Muscle of back (tissue), 11 donors: Measurements from ENCODE around the gene ELP1. TPM values are rescaled to one million over a fixed set of nuclear protein-coding genes. Genes with fewer than 3 reads are reported as not detected.
A peak's percentile ranks its signal among the peaks of the same experiment; 100 is the strongest.
"Not testable (repeated sequence)": the region's sequence is repeated elsewhere in the genome, so short reads cannot be mapped to it uniquely, and the experiment has no call there.

Experiments
- DNase-seq, 3 donors: peaks; one replicate each; pipeline versions ENCODE4 v3.0.0 to v3.0.0-alpha.2; 2013
- polyA plus RNA-seq, 10 donors: library from polyadenylated mRNA; unstranded; fragments of 120-200 nt; gene quantifications; one replicate each; pipeline ENCODE4 v1.2.1, GENCODE V29; 2013; ENCODE audit not compliant: insufficient read length in 10 of 10

ELP1 gene
- polyA plus RNA-seq, 10 donors: 27.0 to 35.8 (median 33.0) TPM

DNA sequence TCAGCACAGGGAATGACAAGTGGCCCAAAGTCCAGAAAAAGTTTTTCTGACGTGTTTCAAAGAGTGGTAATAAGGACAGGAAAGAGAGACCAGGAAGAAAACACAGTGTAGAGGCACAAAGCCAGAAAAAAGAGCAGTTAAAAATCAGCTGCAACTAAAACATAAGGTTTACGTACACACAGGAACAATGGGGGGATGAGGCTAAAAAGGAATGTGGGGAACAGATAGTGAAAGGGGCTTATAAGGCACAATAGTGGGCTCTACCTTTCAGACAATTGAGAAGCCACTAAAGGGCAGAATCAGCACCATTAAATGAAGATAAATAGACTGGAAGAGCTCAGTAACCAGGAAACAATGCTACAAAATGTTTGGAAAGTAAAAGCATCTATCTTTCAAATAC is 5.5 kb downstream of the ELP1 start:
- DNase-seq: no peak

DNA sequence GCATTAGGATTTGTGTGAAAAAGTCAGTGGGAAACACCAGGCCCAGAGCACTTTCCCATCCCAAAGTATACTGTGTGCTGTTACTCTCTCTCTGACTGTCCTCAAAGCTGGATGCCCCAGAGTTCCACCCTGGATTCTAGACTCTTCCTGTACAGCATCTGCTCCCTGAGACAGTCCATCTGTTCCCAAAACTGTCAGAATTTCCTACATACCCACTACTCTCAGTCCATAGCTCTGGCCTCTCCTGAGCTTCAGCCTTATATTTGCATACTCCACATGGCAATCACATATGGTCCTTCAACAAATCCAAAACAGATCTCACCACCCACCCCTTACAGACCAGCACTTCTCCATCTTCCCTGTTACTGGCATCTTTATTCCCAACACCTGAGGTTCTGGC is 9.5 kb downstream of the ELP1 start:
- no peak for DNase-seq

DNA sequence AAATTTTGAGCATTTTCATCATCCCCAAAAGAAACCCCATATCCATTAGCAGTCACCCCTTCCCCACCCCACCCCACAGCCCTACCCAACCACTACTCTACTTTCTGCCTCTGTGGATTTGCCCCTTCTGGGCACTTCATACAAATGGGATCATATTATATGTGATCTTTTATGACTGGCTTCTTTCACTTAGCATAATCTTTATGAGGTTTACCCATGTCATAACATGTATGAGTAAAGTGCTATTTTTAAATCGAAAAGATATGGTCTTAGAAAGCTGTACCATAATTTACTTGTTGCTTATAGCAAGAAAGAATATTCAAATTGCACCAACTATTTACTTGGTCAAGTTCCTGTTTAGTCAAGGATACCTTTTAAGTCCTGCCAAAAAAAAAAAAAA is 12.7 kb downstream of the ELP1 start:
- DNase-seq: no peak

DNA sequence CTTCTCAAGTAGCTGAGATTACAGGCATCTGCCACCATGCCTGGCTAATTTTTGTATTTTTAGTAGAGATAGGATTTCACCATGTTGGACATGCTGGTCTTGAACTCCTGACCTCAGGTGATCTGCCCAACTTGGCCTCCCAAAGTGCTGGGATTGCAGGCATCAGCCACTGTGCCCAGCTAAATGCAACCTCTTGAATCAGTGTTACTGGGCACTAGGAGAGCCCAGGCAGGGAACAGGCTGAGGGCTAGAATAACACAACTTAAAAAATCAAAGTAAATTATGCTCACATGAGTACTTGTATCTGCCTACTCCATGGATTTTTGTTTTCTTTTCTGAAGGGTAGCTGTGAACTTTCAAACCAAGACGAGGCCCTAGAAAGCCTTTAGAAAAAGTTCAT is 13.5 kb downstream of the ELP1 start:
- not testable (repeated sequence) for DNase-seq

DNA sequence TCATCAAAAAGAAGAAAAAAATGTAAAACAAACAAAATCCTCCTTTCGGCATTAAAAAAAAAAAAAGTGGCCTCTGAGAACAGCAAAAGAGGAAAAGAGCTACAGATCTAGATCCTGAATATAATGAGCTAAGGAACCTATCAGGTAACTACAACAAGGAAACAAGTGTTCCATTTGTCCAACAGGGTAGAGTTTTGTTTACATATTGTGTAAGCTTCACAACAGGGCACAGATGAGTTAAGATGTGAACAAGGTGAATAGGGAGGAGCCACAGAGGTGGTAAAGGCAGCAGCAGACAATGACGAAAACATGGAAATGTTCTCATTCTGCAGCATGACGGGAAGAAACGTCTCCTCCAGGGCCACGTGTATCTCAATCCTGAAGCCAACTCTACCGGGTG is 14.4 kb downstream of the ELP1 start:
- no peak for DNase-seq

DNA sequence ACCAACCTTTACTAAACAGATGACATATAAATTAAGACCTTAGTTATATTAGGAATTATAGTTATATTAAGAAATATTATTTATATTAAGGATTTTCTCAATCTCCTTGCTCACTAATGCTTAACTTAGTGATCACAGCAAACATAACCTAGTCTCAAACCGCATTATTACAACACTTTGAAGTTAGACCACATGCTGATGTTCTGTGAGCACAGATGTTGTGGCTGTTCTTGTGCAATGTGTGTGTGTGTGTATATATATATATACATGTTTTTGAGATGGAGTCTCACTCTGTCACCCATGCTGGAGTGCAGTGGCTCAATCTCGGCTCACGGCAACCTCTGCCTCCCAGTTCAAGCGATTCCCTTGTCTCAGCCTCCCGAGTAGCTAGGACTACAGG is 20.5 kb downstream of the ELP1 start:
- DNase-seq: no peak

DNA sequence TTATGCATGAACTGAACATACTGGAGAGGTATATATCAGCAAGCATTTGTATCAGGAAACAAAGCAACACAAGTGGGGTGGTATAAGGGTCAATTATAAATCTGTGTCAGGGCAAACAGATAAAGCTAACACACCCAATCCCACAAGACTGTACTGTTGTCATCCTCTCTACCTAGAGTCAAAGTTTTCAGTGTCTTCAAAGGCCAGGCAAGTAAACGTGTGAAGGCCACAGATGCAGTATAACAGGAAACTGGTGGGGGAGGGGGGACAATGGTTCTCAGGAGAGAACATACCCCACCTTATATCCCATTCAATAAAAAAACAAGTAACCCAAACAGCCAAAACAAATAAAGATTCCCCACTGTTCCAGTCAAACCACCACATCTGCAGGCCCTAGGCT is 22.1 kb downstream of the ELP1 start:
- DNase-seq: no peak

DNA sequence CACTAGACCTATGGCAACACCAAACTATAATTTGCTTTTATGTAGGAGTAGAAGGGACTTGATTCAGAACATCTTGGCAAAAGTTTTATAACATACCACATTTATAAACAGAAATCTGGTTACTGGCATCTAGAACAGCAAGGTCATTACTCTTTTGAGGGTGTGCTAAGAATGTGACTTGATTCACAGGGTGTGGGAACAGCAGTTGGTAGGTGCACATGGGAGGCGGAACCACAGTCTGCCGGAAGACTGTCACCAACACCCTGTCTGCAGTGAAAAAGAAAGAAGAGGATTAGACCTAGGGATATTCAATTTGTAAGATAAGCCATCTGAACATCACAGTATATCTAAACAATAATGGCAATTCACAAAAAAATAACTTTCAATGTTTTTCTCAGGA is 23.0 kb downstream of the ELP1 start:
- DNase-seq: no peak

DNA sequence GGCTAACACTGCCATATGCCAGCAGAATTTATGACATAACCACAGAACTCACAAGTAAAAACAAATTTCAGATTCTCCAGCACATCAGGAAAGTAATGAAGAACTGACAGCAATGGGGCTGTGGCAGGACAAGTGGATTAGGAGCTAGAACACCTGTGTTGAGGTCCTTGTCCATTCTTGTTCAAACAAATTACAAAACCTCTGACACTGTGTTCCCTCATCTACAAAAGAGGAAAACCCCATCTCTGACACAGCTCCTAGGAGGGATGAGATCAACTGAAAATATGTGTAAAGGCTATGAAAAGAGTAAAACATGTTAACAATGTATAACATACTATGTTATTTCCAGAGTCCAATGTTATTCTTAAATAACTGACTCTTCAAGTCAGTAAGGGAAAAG is 23.5 kb downstream of the ELP1 start:
- DNase-seq: no peak

DNA sequence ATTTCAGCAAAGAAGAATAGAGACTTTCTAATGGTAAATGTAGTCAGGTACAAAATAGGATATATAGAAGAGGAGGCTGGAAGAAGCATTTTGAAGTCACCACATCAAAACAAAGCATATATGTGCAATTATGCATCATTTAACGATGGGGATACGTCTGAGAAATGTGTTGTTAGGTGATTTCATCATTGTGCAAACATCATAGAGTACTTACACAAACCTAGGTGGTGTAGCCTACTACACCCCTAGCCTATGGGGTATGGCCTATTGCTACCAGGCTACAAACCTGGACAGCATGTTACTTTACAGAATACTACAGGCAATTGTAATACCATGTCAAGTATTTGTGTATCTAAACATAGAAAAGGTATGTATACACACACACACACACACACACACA is 28.4 kb downstream of the ELP1 start:
- no peak for DNase-seq

DNA sequence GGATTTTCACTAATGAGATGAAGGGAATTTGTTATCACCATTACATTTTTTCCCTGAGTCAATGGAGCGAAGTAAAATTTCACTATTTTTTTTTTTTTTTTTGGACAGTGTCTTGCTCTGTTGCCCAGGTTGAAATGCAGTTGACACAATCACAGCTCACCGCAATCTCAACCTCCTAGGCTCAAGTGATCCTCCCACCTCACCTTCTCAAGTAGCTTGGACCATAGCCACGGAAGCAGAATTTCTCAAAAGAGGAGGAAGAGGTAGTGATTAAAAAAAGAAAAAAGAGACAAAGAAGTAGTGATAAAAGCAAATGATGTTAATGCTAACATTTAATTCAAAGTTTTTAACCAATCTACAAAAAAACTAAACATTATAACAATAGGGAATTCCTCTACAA is 29.8 kb downstream of the ELP1 start:
- no peak for DNase-seq

DNA sequence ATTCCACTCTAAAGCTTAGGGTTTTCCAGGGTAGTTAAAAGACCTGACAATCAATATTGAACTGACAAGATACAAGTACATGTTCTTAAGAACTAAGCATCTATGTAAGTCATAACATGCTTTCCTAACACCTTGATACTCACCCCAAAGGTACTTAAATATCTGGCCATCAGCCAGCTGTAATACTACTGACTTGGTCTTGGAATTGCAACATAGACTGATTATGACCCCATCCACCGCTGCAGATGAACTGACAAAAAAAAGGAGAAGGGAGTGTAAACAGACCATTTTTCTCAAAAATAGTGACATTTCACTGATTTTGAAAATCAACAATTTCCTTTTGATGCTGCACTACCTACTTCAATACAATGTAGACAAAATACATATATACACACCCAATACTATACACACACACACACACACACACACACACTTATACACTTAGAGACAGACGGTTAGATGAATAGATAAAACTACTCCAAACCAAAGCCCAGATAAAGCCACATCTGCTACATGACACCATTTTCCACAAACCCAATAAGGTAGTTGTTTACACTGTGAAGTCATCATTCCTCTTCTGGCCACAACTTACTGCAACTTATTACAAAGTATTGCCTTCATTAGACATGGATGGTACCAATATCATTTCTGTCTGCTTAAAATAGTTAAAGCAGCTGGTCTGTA is 30.4 kb downstream of the ELP1 start:
- DNase-seq: no peak

DNA sequence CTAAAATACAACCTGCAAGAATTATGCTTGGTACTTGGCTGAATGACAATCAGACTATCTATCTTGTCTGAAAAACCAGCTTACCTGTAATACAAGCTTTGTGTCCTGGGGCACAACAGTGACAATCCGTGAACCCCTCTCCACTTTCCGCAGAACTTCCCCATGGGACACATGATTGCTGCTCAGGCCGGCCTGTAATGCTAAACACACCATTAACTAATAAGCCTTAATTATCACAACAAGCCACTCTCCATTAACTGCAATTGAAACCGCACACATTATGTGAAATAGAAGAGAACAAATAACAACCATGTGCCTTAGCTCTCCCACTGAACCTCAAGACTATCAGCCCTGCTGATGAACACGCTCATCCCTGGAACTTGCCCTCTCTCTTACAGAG is 33.7 kb downstream of the ELP1 start:
- DNase-seq: no peak

DNA sequence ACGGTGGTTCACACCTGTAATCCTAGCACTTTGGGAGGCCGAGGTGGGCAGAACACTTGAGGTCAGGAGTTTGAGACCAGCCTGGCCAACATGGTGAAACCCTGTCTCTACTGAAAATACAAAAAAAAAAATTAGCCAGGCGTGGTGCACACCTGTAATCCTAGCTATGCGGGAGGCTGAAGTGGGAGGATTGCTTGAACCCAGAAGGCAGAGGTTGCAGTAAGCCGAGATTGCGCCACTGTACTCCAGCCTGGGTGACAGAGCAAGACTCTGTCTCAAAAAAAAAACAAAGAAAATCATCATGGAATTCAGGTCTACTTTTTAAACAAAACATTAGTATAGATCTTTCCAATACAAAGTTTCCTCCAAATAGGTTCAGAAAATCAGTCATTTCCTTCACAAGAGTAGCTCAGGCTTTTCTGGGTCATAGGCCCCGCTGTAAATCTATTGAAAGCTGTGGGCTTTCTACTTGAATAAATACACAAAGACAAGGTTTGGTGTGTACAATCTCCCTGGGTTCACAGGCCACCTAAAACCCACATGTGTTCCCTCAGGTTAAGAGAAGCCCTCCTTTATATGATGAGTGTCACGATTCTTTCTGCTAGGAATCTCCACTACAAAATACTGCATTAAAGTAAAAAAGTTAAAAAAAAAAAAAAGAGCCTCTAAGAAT is 34.8 kb downstream of the ELP1 start:
- not testable (repeated sequence) for DNase-seq

DNA sequence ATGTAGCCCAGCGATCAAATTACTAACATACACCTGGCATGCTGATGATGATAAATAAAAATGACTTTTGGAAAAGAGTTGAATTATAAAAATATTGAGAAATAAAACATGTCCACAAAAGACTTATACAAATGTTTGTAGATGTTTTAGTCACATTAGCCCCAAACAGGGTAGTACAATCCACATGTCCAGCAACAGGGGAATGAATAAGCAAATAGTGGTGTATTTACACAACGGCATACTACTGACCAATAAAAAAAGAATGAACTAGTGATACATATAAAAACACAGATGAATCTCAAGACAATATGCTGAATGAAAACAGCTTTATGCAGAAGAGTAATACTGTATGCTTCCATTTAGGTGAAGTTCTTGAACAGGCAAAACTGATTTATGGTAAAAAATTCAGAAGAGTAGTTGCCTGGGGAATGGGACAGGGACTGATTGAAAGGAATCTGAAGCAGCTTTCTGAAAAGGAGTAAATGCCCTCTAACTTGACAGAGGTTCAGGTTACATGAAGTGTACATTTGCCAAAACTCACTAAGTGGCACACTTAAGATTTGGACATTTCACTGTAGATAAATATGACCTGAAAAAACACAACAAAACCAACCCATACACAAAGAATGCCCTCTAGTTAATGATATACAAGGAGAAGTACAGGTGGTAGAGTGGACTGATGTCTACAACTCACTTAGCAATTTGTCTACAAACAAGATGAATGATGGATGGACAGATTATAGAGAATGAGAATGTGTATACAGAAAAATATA is 36.4 kb downstream of the ELP1 start:
- no peak for DNase-seq

DNA sequence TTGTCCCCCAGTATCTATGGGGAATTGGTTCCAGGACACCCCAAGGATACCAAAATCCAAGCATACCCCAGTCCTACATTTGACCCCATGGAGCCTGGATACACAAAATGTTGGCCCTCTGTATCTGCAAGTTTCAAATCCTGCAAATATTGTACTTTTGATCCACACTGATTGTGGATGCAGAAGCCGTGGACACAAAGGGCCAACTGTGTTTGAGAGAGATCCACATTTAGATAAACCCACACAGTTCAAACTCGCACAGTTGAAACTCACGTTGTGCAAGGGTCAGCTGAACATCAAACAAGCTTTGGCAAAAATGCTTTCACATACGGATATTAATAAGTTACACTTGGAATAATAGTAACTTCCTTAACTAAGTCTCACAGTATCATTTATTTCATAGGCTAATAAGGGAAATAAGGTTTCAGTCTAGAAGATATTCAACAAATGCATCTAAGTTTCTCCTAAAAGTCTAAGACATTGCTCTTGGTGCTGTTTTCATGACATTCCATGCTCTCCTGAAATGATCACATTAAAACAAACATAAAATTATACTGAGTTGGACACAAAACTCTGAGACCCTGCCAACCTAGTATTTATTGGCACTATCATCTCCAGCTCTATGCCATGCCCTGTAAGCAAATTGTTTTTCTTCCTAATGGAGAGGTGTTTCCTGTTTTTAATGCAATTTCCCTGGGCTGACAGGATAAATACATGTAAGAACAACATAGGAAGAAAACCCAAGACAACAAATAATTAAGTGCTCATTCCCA is 39.5 kb downstream of the ELP1 start:
- DNase-seq: no peak

DNA sequence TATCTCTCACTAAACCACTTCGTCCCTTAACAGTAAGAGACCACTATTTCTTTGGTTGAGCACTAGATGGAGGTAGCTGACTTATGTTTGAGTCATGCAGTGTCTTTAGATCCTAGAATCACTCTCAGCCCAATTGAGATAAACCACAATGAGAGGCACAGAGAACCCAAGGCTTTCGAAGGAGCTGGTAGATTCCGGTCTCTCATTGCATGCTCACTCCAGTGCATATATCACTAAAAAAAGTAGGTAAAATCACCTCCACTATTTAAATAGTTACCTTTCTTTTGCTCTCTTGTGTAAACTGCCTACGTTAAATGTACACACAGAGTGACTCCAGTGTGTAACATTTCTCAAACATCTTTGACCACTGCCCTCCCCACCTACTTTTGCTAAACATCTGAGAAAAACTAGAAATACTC is 44.3 kb downstream of the ELP1 start:
- DNase-seq: peak; percentile 1 to 14 (median 1)

DNA sequence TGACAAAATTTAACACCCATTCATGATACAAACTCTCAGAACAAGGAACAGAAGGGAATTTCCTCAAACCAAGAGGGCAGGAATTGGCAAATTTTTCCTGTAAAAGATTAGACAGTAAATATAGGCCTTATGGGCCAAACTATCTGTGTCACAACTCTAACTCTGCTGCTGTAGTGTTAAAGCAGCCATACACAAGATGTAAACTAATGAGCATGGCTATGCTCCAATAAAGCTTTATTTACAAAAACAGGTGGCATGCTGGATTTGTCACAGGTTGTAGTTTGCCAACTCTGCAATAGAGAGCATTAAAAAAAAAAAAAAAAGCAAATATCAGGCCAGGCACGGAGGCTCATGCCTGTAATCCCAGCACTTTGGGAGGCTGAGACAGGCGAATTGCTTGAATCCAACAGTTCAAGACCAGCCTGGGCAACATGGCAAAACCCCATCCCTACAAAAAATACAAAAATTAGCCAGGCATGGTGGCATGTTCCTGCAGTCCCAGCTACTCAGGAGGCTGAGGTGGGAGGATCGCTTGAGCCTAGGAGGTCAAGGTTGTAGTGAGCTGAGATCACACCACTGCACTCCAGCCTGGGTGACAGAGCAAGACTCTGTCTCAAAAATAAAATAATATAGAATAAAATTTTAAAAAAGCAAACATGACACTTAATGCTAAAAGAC is 47.2 kb downstream of the ELP1 start:
- DNase-seq: not testable (repeated sequence)

DNA sequence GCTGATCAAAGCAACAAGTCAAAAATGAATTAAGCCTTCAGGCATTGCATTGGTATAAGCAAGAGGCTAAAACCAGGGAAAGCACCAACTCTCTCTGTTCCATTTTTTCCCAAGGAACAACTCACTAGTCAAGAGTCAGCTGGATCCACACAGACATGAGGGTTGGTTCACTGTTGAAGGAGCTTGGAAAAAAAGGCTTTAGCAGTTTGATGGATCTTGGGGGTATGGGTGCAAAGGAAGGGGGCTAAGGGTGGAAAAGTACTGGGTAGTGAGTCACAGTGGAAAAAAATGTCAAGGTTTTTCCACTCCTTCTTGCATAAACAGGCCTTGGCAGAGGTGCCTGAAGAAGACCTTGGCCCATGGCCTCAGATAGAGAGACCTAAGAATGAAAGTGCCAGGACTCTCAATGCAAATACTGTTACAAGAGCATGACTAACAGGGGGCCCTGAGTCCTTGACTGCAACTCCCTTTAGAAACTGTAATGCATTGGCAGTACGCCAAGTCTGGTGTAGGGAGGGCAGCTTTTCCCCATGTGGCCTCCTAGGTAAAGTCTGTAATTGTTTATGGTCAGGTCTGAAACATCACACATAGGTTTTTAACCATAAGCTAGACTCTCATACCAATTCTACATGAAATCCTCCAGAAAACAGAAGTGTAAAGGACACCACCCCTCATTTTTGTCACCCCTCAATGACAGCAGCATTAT is 48.1 kb downstream of the ELP1 start:
- DNase-seq: peak; percentile 2 to 39 (median 15)

DNA sequence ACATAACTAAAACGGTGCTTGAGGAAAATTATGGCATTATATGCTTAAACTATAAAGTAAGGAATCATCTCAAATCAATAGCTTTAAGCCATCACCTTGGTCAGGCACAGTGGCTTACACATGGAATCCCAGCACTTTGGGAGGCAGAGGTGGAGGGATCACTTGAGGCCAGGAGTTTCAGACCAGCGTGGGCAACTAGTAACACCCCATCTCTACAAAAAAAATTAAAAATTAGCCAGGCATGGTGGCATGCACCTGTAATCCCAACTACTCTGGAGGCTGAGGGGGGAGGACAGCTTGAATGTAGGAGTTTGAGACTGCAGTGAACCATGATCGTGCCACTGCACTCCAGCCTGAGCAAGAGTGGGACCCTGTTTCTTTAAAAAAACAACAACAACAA is 49.2 kb downstream of the ELP1 start:
- DNase-seq: no peak

DNA sequence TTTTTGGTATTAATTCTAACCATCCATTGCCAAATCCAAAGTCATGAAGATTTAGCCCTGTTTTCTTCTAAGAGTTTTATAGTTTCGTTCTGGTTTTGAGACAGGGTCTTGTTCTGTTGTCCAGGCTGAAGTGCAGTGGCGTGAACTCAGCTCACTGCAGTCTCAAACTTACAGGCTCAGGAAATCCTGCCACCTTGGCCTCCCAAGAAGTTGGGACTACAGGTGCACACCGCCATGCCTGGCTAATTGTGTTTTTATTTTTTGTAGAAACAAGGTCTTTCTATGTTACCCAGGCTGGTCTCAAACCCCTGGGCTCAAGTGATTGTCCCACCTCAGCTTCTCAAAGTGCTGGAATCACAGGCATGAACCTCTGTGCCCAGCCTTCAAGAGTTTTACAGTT is 50.8 kb downstream of the ELP1 start:
- no peak for DNase-seq
